HCT116 (cell line): ENCODE data around the gene SLX9. TPM values are rescaled to one million over a fixed set of nuclear protein-coding genes. Genes with fewer than 3 reads are reported as not detected.

Experiments used
- ATAC-seq: fragments of 200-7000 bp; cut with Tn5 transposase; 2 replicates; pipeline ENCODE4 v1.9.1; 2020; ENCODE audit warnings: mild to moderate bottlenecking, moderate library complexity
- BruUV-seq: library from RNA; stranded (reverse); fragments of 400-500 nt; replicated peaks from 2 replicates; lab custom pipeline; 2021; lab: Mats Ljungman, UMichigan
- CTCF ChIA-PET: fragments of 300-600 bp; sonication (Branson Sonifier 250); formaldehyde crosslinking; loops from one replicate; lab custom pipeline; 2021; ENCODE audit warnings: antibody characterized with exemption; lab: Charles Lee
- POLR2A ChIA-PET: fragments of 300-600, 350-600 bp; sonication (Branson Sonifier 250); formaldehyde crosslinking; loops from one replicate; lab custom pipeline; 2021; ENCODE audit warnings: antibody characterized with exemption; lab: Charles Lee
- RAD21 ChIA-PET, 2 experiments: fragments of 300-600 bp; sonication (Branson Sonifier 250); formaldehyde crosslinking; loops; one replicate each; lab custom pipeline; 2023; ENCODE audit warnings: low total read pairs in 2 of 2; ENCODE audit not compliant: uncharacterized antibody in 2 of 2, unreplicated experiment in 2 of 2, low non-redundant PET in 1 of 2; lab: Charles Lee
- DNase-seq: peaks from one replicate; pipeline ENCODE4 v3.0.0-alpha.2; 2010; ENCODE audit warnings: low read depth, low spot score
- H2AFZ ChIP-seq: fragments of 200-600 bp; shearing (Covaris generic), sonication (generic); 2 replicates; pipeline ENCODE4 v1.6.1; 2017; ENCODE audit warnings: low read depth, mixed run types, mixed read lengths, antibody characterized with exemption, low read length; ENCODE audit not compliant: poor library complexity, severe bottlenecking
- H3K27ac ChIP-seq: 2 replicates; pipeline ENCODE4 v1.5.1; 2012; ENCODE audit warnings: low read depth, low read length
- H3K27me3 ChIP-seq: fragments of 200-600 bp; sonication (generic); 2 replicates; pipeline ENCODE4 v1.6.1; 2016; ENCODE audit warnings: mixed run types, low read length, mixed read lengths; ENCODE audit not compliant: insufficient read depth
- H3K36me3 ChIP-seq, 2 experiments: fragments of 200-500 bp in 1 of 2; fragments of 200-600 bp in 1 of 2; sonication (Bioruptor generic) in 1 of 2; sonication (generic) in 1 of 2; 2 replicates each; pipeline versions ENCODE4 v1.5.1 to v1.6.1; 2014 to 2016; ENCODE audit warnings: low read length in 2 of 2, inconsistent platforms in 1 of 2, mixed read lengths in 1 of 2, mixed run types in 1 of 2; ENCODE audit not compliant: insufficient read depth in 2 of 2, control insufficient read depth in 1 of 2
- H3K4me1 ChIP-seq, 2 experiments: fragments of 200-600 bp in 1 of 2; sonication (generic) in 1 of 2; 2 replicates each; pipeline versions ENCODE4 v1.5.1 to v1.6.1; 2012 to 2017; ENCODE audit warnings: low read length in 2 of 2, inconsistent platforms in 1 of 2, mild to moderate bottlenecking in 1 of 2, mixed read lengths in 1 of 2, mixed run types in 1 of 2, moderate library complexity in 1 of 2; ENCODE audit not compliant: insufficient read depth in 2 of 2, control insufficient read depth in 1 of 2
- H3K4me2 ChIP-seq: fragments of 200-600 bp; sonication (generic); 2 replicates; pipeline ENCODE4 v1.6.1; 2017; ENCODE audit warnings: mixed run types, low read length, mixed read lengths
- H3K4me3 ChIP-seq, 2 experiments: fragments of 200-600 bp in 1 of 2; sonication (generic) in 1 of 2; replicated peaks in 1 of 2; 2 replicates each; pipeline ENCODE4 v1.5.1; 2011 to 2016; ENCODE audit warnings: low read length in 2 of 2, control low read depth in 1 of 2, low read depth in 1 of 2, mild to moderate bottlenecking in 1 of 2, mixed read lengths in 1 of 2, mixed run types in 1 of 2
- H3K79me2 ChIP-seq: fragments of 200-600 bp; sonication (generic); 2 replicates; pipeline ENCODE4 v1.6.1; 2017; ENCODE audit warnings: mild to moderate bottlenecking, mixed run types, low read length, moderate library complexity, mixed read lengths; ENCODE audit not compliant: insufficient read depth
- H3K9ac ChIP-seq: fragments of 200-600 bp; sonication (generic); 2 replicates; pipeline ENCODE4 v1.6.1; 2016; ENCODE audit warnings: low read length, mixed read lengths
- H3K9me2 ChIP-seq: fragments of 200-600 bp; sonication (generic), shearing (Covaris generic); 2 replicates; pipeline ENCODE4 v1.6.1; 2017; ENCODE audit warnings: mixed run types, mild to moderate bottlenecking, moderate library complexity; ENCODE audit not compliant: insufficient read depth
- H3K9me3 ChIP-seq, 2 experiments: fragments of 200-500 bp in 1 of 2; fragments of 200-600 bp in 1 of 2; sonication (Bioruptor generic) in 1 of 2; sonication (generic) in 1 of 2; 2 replicates each; pipeline ENCODE4 v1.6.1; 2014 to 2017; ENCODE audit warnings: low read length in 2 of 2, mixed read lengths in 2 of 2, inconsistent platforms in 1 of 2, low read depth in 1 of 2, mild to moderate bottlenecking in 1 of 2, mixed run types in 1 of 2, moderate library complexity in 1 of 2; ENCODE audit not compliant: control insufficient read depth in 1 of 2, insufficient read depth in 1 of 2
- H4K20me1 ChIP-seq: fragments of 200-600 bp; sonication (generic), shearing (Covaris generic); 2 replicates; pipeline ENCODE4 v1.6.1; 2017; ENCODE audit warnings: mixed run types, mild to moderate bottlenecking, moderate library complexity; ENCODE audit not compliant: insufficient read depth
- ATF3 ChIP-seq: IDR thresholded peaks from 2 replicates; pipeline ENCODE4 v1.6.1; 2012
- CEBPB ChIP-seq: IDR thresholded peaks from 2 replicates; pipeline ENCODE4 v1.6.1; 2012; ENCODE audit warnings: low read depth
- CTCF ChIP-seq, 3 experiments: fragments of 200-600 bp in 1 of 3; sonication (generic) in 1 of 3; IDR thresholded peaks in 2 of 3; conservative IDR thresholded peaks in 1 of 3; 2 replicates each; pipeline ENCODE4 v1.5.1; 2012 to 2017; ENCODE audit warnings: low read depth in 2 of 3, low read length in 2 of 3, antibody characterized with exemption in 1 of 3, borderline replicate concordance in 1 of 3, control low read depth in 1 of 3, mild to moderate bottlenecking in 1 of 3, mixed read lengths in 1 of 3, mixed run types in 1 of 3, moderate library complexity in 1 of 3; ENCODE audit not compliant: insufficient read depth in 1 of 3
- EGR1 ChIP-seq: IDR thresholded peaks from 2 replicates; pipeline ENCODE4 v1.6.1; 2012; ENCODE audit warnings: low read depth
- ELF1 ChIP-seq: IDR thresholded peaks from 2 replicates; pipeline ENCODE4 v1.6.1; 2012; ENCODE audit warnings: low read depth, borderline replicate concordance
- EZH2 ChIP-seq: fragments of 200-600 bp; sonication (generic); IDR thresholded peaks from 2 replicates; pipeline ENCODE4 v1.6.1; 2017; ENCODE audit warnings: antibody characterized with exemption, mixed run types
- EZH2phosphoT487 ChIP-seq: fragments of 200-600 bp; IDR thresholded peaks from 2 replicates; pipeline ENCODE4 v1.6.1; 2018; ENCODE audit warnings: antibody characterized with exemption, borderline replicate concordance
- JUND ChIP-seq: IDR thresholded peaks from 2 replicates; pipeline ENCODE4 v1.6.1; 2012
- POLR2AphosphoS5 ChIP-seq: IDR thresholded peaks from 2 replicates; pipeline ENCODE4 v1.6.1; 2011; ENCODE audit warnings: mild to moderate bottlenecking, low read depth, low read length, moderate library complexity
- RAD21 ChIP-seq: IDR thresholded peaks from 2 replicates; pipeline ENCODE4 v1.6.1; 2012; ENCODE audit warnings: low read depth, mild to moderate bottlenecking
- REST ChIP-seq: IDR thresholded peaks from 2 replicates; pipeline ENCODE4 v1.6.1; 2012; ENCODE audit warnings: low read depth
- SP1 ChIP-seq: IDR thresholded peaks from 2 replicates; pipeline ENCODE4 v1.6.1; 2012; ENCODE audit warnings: low read depth
- SRF ChIP-seq: IDR thresholded peaks from 2 replicates; pipeline ENCODE4 v1.6.1; 2012; ENCODE audit warnings: low read depth
- TCF7L2 ChIP-seq: IDR thresholded peaks from 2 replicates; pipeline ENCODE4 v1.7.0; 2011; ENCODE audit warnings: borderline replicate concordance, inconsistent platforms; ENCODE audit not compliant: insufficient read depth, insufficient read length; ENCODE audit errors: extremely low read depth
- YY1 ChIP-seq: IDR thresholded peaks from 2 replicates; pipeline ENCODE4 v1.6.1; 2011; ENCODE audit warnings: low read length, low read depth, moderate library complexity, mild to moderate bottlenecking; ENCODE audit not compliant: insufficient replicate concordance; ENCODE audit errors: extremely low read depth
- ZBTB33 ChIP-seq: IDR thresholded peaks from 2 replicates; pipeline ENCODE4 v1.6.1; 2011; ENCODE audit warnings: mild to moderate bottlenecking, low read length, moderate library complexity; ENCODE audit not compliant: insufficient replicate concordance; ENCODE audit errors: extremely low read depth
- ZFX ChIP-seq: fragments of 450-650 bp; IDR thresholded peaks from 2 replicates; pipeline ENCODE4 v1.6.1; 2017
- ZNF274 ChIP-seq: fragments of 200-500 bp; sonication (Bioruptor generic); IDR thresholded peaks from 2 replicates; pipeline ENCODE4 v1.6.1; 2014; ENCODE audit warnings: mild to moderate bottlenecking, low read depth, low read length, inconsistent platforms
- intact Hi-C: fragments of 100-400 bp; cut with micrococcal nuclease; formaldehyde crosslinking; loops from 2 replicates; pipeline ENCODE4 v1.10.0; 2022
- total RNA-seq: library from RNA; stranded (reverse); gene quantifications from one replicate; pipeline ENCODE4 v1.2.1, GENCODE V29; 2021; ENCODE audit not compliant: unreplicated experiment

The SLX9 gene
- total RNA-seq, 1 experiment from 2014 or later, result 61.9 TPM

GRCh38 chr21:44974676-44975075 is 34.8 kb downstream of the SLX9 start:
- no peak overlapping the region for H3K9ac ChIP-seq
- ATAC-seq, result no peak
- no peak overlapping the region for H3K4me3 ChIP-seq
- H2AFZ ChIP-seq, result no peak overlapping the region
- BruUV-seq, result no TSS peak
- H3K36me3 ChIP-seq, result peaks cover under 1 to 3% of the 10 kb centered on the region in 2 experiments; a peak in 3 of 4 replicates
- intact Hi-C loops, result no loop called here
- no peak for TF ChIP-seq ELF1
- TF ChIP-seq CEBPB, result no peak
- TF ChIP-seq RAD21, result no peak
- TF ChIP-seq JUND, result no peak
- TF ChIP-seq YY1, result no peak
- no peak for TF ChIP-seq EZH2
- TF ChIP-seq POLR2AphosphoS5, result no peak
- TF ChIP-seq ZBTB33, result no peak
- no peak for TF ChIP-seq ATF3
- no peak for TF ChIP-seq SRF
- no peak for TF ChIP-seq EZH2phosphoT487
- TF ChIP-seq ZNF274, result no peak
- no peak for TF ChIP-seq EGR1
- TF ChIP-seq CTCF (IDR thresholded peaks at IDR 0.05 in 2 of 3, conservative IDR thresholded peaks at IDR 0.05 in 1 of 3; ENCODE audit: borderline replicate concordance in 1 of 3, insufficient read depth in 1 of 3, low read depth in 2 of 3, low read length in 2 of 3), result no peak
- no peak for TF ChIP-seq REST
- no peak for TF ChIP-seq SP1
- no peak for TF ChIP-seq ZFX
- TF ChIP-seq TCF7L2, result no peak
- RAD21 ChIA-PET, result no interaction called here
- peaks cover 0 to 10% of the 10 kb centered on the region in 2 experiments; a peak in 1 of 4 replicates for H3K4me1 ChIP-seq
- H3K79me2 ChIP-seq, result no peaks in the 10 kb centered on the region; the same call in 1 of the 2 replicates
- H3K27ac ChIP-seq, result no peak overlapping the region
- no peaks in the 10 kb centered on the region for H3K9me2 ChIP-seq
- H3K4me2 ChIP-seq, result no peak overlapping the region
- POLR2A ChIA-PET, result no interaction called here
- CTCF ChIA-PET, result no interaction called here
- no peak for DNase-seq
- H4K20me1 ChIP-seq, result no peaks in the 10 kb centered on the region
- H3K27me3 ChIP-seq, result no peaks in the 10 kb centered on the region
- no peaks in the 10 kb centered on the region for H3K9me3 ChIP-seq
